GM19240 (cell line): ENCODE measurements around the gene GRK4.
"Not testable (repeated sequence)": the region's sequence is repeated elsewhere in the genome, so short reads cannot be mapped to it uniquely, and the experiment has no call there.

Source experiments
- DNase-seq: peaks from one replicate; pipeline ENCODE4 v3.0.0; 2011; ENCODE audit warnings: low spot score; ENCODE audit not compliant: insufficient read length

Gene GRK4

GRCh38 chr4:2941138-2942036 is 22.0 kb upstream of the GRK4 start:
- DNase-seq, result no peak

DNA sequence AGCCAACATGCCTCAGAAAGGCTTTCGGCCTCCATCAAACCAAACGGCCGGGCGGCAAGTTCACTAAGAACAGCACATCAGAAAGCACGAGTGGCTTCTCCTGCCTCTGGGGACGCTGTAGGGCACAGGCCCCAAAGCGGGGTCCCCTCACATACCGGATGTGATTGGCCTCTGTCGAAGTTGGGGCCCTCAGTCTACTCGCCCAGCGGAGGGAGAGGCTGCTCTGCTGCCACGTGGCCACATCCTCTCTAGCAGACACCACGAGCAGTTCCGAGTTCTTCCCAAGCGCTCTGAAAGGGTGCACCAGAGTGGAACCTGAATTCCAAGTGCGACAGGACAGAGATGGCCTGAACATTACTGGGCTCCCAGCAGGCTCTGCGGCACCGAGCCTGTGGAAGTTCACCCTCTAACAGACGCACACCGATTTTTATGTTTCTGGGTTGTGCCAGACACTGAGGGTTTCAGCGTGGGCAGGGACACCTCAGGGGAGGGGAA is 21.3 kb upstream of the GRK4 start:
- DNase-seq, result no peak

- no peak for DNase-seq
Measured at GRCh38 chr4:2942532-2943363, 20.6 kb upstream of the GRK4 start.

DNA sequence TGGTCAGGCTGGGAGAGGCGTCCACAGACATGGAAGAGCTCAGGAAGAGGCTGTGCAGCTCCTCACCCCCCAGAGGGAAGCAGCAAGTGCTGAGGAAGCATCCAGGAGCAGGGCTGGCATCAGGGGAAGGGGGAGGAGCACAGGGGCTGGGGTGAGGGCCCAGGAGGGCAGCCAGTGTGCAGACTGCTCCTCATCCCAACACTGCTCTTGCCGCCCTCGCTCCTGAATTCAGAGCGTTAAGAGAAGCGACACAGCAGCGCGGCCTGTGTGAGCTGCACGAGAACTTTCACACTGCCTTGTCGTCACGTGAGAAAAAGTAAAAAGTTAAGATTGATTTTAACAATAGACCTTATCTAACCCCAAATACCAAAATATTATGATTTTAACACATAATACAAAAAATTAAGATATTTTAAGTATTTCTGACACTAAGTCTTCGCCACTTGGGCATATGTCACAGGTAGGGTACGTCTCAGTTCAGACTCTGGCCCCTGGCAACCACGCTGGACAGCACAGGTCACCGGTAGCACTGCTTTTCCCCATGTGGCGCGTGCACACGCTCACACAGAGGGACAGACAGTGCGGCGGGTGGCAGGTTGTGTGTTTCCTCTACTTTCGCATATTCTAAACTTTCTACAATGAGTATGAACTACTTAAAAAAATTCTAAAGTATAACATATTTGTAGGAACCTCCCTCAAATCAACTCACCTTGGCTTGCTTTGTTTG is 19.8 kb upstream of the GRK4 start:
- DNase-seq, result no peak

- no peak for DNase-seq
Measured at GRCh38 chr4:2944091-2944482, 19.3 kb upstream of the GRK4 start.

- DNase-seq, result no peak
Measured at GRCh38 chr4:2944586-2945526, 18.5 kb upstream of the GRK4 start.

GRCh38 chr4:2945619-2946604 is 17.5 kb upstream of the GRK4 start:
- not testable (repeated sequence) for DNase-seq

- DNase-seq, result no peak
Measured at GRCh38 chr4:2946812-2947600, 16.4 kb upstream of the GRK4 start.

- DNase-seq, result no peak
Measured at GRCh38 chr4:2947926-2948325, 15.4 kb upstream of the GRK4 start.

- DNase-seq, result no peak
Measured at GRCh38 chr4:2948895-2949781, 14.2 kb upstream of the GRK4 start.

DNA sequence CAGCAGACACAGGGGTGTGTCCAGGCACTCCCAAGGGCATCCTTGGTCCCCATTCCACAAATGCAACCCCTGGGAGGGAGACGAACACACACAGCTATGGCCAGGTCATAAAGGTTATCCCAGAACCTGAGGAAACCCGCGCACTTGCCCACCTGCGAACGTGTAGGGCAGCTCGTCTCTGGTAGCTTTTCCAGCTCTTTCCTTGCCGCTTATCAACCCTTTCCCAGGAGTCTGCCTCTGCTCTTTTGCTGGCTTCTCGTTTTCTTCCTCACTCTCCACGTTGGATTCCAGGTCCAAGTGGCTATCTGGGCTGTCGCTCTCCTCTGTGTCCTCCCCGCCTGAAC is 13.6 kb upstream of the GRK4 start:
- no peak for DNase-seq

GRCh38 chr4:2950221-2950989 is 13.0 kb upstream of the GRK4 start:
- DNase-seq, result no peak

DNA sequence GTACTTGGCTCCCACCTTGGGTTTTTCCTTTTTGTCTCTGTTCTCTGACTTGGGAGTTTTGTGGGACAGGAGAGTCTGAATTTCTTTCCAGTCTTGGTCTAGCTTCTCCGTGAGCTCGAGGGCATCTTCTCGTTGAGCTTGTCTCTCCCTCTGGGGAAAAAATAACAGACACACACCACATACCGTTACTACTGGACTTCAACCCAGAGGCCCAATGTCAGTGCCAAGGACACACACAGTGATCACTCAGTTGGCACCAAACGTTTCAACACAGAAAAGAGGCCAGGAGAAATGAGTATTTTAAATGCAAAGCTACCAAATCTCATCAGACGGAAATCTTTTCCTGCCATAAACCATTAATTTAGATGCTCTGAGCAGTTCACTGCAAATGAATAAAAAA is 9.9 kb upstream of the GRK4 start:
- no peak for DNase-seq

- DNase-seq, result no peak
Measured at GRCh38 chr4:2954358-2955185, 8.8 kb upstream of the GRK4 start.

DNA sequence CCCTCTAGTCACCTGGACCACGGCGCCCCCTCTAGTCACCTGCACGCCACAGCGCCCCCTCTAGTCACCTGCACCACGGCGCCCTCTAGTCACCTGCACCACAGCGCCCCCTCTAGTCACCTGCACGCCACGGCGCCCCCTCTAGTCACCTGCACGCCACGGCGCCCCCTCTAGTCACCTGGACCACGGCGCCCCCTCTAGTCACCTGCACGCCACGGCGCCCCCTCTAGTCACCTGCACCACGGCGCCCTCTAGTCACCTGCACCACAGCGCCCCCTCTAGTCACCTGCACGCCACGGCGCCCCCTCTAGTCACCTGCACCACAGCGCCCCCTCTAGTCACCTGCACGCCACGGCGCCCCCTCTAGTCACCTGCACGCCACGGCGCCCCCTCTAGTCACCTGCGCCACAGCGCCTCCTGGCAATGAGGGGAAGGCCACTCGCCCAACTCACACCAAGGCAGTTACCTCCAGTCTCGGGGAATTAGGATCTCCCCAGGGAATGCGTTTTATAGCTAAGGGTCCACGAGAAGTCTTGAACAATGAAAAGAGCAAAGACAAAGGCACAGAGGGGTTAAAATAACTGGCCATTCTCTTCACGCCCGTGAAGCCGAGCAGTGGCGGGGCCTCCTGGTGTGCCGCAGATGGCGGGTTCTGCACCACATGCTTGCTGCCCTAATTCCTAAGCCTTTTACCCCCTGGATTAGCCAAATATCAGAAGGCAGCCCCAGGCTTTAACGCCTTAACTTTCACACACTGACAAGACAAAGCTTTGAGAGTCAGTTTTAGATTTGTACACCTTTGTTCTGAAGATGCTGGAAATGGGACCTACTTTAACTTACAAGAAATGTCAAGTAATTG is 8.0 kb upstream of the GRK4 start:
- DNase-seq, result not testable (repeated sequence)
